Measurements from ENCODE around the gene NLGN4Y.

DNA sequence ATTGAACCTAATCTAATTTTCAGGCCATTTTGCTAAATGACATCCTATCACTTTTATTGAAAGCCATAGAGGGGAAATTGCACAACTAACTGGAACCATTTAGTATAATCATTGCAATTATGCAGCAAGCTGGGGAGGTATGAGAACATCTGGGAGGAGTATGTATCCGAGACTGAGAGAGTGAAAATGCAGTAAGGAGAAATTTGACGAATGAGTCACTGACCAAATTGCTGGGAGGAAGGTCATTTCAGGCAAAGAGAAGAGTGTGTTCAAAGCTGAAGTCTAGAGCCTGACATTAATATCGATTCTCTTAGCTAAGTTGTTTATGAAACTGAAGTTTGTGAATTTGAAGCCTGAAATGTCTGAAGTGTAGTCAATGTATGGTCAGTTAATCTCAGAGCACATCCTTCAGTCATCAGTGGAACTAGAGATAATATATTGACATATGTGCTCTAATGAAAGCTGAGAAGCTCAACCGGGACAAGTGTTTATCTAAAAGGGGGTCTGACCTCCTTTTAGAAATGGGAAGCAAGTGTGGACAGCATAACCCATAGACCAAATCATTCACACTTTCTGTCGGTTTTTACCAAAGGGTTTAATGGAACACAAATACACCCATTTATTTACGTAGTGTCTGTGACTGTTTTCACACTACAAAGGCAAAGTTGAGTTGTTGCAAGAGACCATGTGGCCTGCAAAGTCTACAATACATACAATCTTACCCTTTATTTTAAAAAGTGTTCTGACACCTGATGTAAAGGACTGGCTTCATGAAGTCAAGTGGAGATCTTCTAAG is 120.0 kb downstream of the NLGN4Y start:
- TF ChIP-seq, protein P1, sequence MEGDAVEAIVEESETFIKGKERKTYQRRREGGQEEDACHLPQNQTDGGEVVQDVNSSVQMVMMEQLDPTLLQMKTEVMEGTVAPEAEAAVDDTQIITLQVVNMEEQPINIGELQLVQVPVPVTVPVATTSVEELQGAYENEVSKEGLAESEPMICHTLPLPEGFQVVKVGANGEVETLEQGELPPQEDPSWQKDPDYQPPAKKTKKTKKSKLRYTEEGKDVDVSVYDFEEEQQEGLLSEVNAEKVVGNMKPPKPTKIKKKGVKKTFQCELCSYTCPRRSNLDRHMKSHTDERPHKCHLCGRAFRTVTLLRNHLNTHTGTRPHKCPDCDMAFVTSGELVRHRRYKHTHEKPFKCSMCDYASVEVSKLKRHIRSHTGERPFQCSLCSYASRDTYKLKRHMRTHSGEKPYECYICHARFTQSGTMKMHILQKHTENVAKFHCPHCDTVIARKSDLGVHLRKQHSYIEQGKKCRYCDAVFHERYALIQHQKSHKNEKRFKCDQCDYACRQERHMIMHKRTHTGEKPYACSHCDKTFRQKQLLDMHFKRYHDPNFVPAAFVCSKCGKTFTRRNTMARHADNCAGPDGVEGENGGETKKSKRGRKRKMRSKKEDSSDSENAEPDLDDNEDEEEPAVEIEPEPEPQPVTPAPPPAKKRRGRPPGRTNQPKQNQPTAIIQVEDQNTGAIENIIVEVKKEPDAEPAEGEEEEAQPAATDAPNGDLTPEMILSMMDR (IDR thresholded peaks at IDR 0.05): no peak
- TF ChIP-seq POLR2AphosphoS5 (IDR thresholded peaks at IDR 0.05; ENCODE audit: low read depth, low read length): no peak
